ENCODE data around the gene RNF6. TPM values are rescaled to one million over a fixed set of nuclear protein-coding genes. Genes with fewer than 3 reads are reported as not detected.

The RNF6 gene
- total RNA-seq, 2 donors from 2014 or later: 31.2 to 46.2 TPM

- no peaks in the 10 kb centered on the region for H3K27me3 ChIP-seq
- peak overlapping the region; percentile 54 to 78 for H3K9ac ChIP-seq (ENCODE audit: low read depth in 2 of 2, low read length in 2 of 2)
- intact Hi-C loops (cut with DNase I): no loop called here
- no peaks in the 10 kb centered on the region for H3K9me3 ChIP-seq
- H3K36me3 ChIP-seq: no peaks in the 10 kb centered on the region
- peaks cover 2% of the 10 kb centered on the region for H3K4me1 ChIP-seq
- TF ChIP-seq CTCF (IDR thresholded peaks at IDR 0.05): no peak
- peak overlapping the region; percentile 79 for H3K27ac ChIP-seq
- DNase-seq: no peak
- peak overlapping the region; percentile 65 for H3K4me3 ChIP-seq
Observed at GRCh38 chr13:26185720-26186117, 36.4 kb downstream of the RNF6 start.

GRCh38 chr13:26184791-26185250, 37.3 kb downstream of the RNF6 start:
- Histone ChIP-seq H3K27ac (no peak overlapping the region), H3K27me3 (no peaks in the 10 kb centered on the region), H3K4me3 (no peak overlapping the region), H3K36me3 (no peaks in the 10 kb centered on the region), H3K9me3 (no peaks in the 10 kb centered on the region), H3K9ac (ENCODE audit: low read depth in 2 of 2, low read length in 2 of 2) (no peak overlapping the region), H3K4me1 (peaks cover 2% of the 10 kb centered on the region)
- peak; percentile 77 for DNase-seq
- intact Hi-C loops (cut with DNase I): loop anchor here (1.0 to 5.0 kb wide), 2 partner anchors 312 to 512 kb away; no protein-coding TSS in a partner anchor
- TF ChIP-seq CTCF (IDR thresholded peaks at IDR 0.05): peak; percentile 88

GRCh38 chr13:26183416-26183815, 38.7 kb downstream of the RNF6 start:
- peaks cover 2% of the 10 kb centered on the region for H3K4me1 ChIP-seq
- DNase-seq: no peak
- H3K36me3 ChIP-seq: no peaks in the 10 kb centered on the region
- H3K9ac ChIP-seq (ENCODE audit: low read depth in 2 of 2, low read length in 2 of 2): no peak overlapping the region
- H3K27ac ChIP-seq: no peak overlapping the region
- no peaks in the 10 kb centered on the region for H3K9me3 ChIP-seq
- no peaks in the 10 kb centered on the region for H3K27me3 ChIP-seq
- TF ChIP-seq CTCF (IDR thresholded peaks at IDR 0.05): no peak
- intact Hi-C loops (cut with DNase I): loop anchor here (5.0 kb wide), 1 partner anchor 514 kb away; no protein-coding TSS in a partner anchor
- H3K4me3 ChIP-seq: no peak overlapping the region

- Histone ChIP-seq H3K4me3 (no peak overlapping the region), H3K27ac (no peak overlapping the region), H3K27me3 (no peaks in the 10 kb centered on the region), H3K4me1 (no peaks in the 10 kb centered on the region), H3K9ac (ENCODE audit: low read depth in 2 of 2, low read length in 2 of 2) (no peak overlapping the region), H3K36me3 (no peaks in the 10 kb centered on the region), H3K9me3 (no peaks in the 10 kb centered on the region)
- DNase-seq: no peak
- no peak for TF ChIP-seq CTCF (IDR thresholded peaks at IDR 0.05)
- intact Hi-C loops (cut with DNase I): no loop called here
Observed at GRCh38 chr13:26179344-26179743, 42.8 kb downstream of the RNF6 start.

DNA sequence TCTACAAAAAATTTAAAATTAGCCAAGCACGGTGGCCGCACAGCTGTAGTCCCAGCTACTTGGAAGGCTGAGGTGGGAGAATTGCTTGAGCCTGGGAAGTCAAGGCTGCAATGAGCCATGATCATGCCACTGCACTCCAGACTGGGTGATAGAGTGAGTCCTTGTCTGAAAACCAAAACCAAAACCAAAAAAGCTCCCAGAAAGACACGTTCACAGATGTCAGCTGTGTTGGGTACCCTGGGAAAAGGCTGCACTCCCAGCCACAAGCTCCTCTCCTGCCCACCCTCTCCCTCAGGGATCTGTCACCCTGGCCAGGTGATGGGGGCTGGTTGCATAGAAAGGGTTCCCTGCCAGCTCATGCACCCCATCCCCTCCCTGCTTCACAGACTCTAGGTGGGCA, 53.3 kb downstream of the RNF6 start:
- Histone ChIP-seq H3K4me3 (no peak overlapping the region), H3K9ac (ENCODE audit: low read depth in 2 of 2, low read length in 2 of 2) (no peak overlapping the region), H3K4me1 (no peaks in the 10 kb centered on the region), H3K9me3 (no peaks in the 10 kb centered on the region), H3K27ac (no peak overlapping the region), H3K27me3 (no peaks in the 10 kb centered on the region), H3K36me3 (no peaks in the 10 kb centered on the region)
- intact Hi-C loops (cut with DNase I): no loop called here
- TF ChIP-seq CTCF (IDR thresholded peaks at IDR 0.05): no peak
- no peak for DNase-seq
